ENCODE results near the gene PSMA6.
A peak's percentile ranks its signal among the peaks of the same experiment; 100 is the strongest.
"Not testable (repeated sequence)": the region's sequence is repeated elsewhere in the genome, so short reads cannot be mapped to it uniquely, and the experiment has no call there.

PSMA6 gene

GRCh38 chr14:35248476-35248788, 43.8 kb upstream of the PSMA6 start:
- no peak for TF ChIP-seq CTCF (IDR thresholded peaks at IDR 0.05; ENCODE audit: low read length, missing control alignments)
- no peak overlapping the region for H3K4me3 ChIP-seq (replicated peaks; ENCODE audit: low read depth, low read length)
- DNase-seq (ENCODE audit: low read depth): no peak

- no peak for TF ChIP-seq CTCF (IDR thresholded peaks at IDR 0.05; ENCODE audit: low read length, missing control alignments)
- H3K4me3 ChIP-seq (replicated peaks; ENCODE audit: low read depth, low read length): no peak overlapping the region
- no peak for DNase-seq (ENCODE audit: low read depth)
These were observed 41.9 kb upstream of the PSMA6 start for GRCh38 chr14:35250319-35250718.

- TF ChIP-seq CTCF (IDR thresholded peaks at IDR 0.05; ENCODE audit: low read length, missing control alignments): no peak
- no peak overlapping the region for H3K4me3 ChIP-seq (replicated peaks; ENCODE audit: low read depth, low read length)
- no peak for DNase-seq (ENCODE audit: low read depth)
These were observed 39.7 kb upstream of the PSMA6 start for GRCh38 chr14:35252451-35252868.

- DNase-seq (ENCODE audit: low read depth); H3K4me3 ChIP-seq (replicated peaks; ENCODE audit: low read depth, low read length): not testable (repeated sequence)
These were observed 39.1 kb upstream of the PSMA6 start for GRCh38 chr14:35253056-35253455.

GRCh38 chr14:35254034-35254622, 38.1 kb upstream of the PSMA6 start:
- DNase-seq (ENCODE audit: low read depth); H3K4me3 ChIP-seq (replicated peaks; ENCODE audit: low read depth, low read length): not testable (repeated sequence)

GRCh38 chr14:35254736-35255135, 37.4 kb upstream of the PSMA6 start:
- DNase-seq (ENCODE audit: low read depth): no peak
- no peak for TF ChIP-seq CTCF (IDR thresholded peaks at IDR 0.05; ENCODE audit: low read length, missing control alignments)
- H3K4me3 ChIP-seq (replicated peaks; ENCODE audit: low read depth, low read length): no peak overlapping the region

GRCh38 chr14:35255711-35256110, 36.5 kb upstream of the PSMA6 start:
- H3K4me3 ChIP-seq (replicated peaks; ENCODE audit: low read depth, low read length): no peak overlapping the region
- DNase-seq (ENCODE audit: low read depth): no peak
- TF ChIP-seq CTCF (IDR thresholded peaks at IDR 0.05; ENCODE audit: low read length, missing control alignments): no peak

- DNase-seq (ENCODE audit: low read depth): peak; percentile 74
- TF ChIP-seq CTCF (IDR thresholded peaks at IDR 0.05; ENCODE audit: low read length, missing control alignments): no peak
- H3K4me3 ChIP-seq (replicated peaks; ENCODE audit: low read depth, low read length): no peak overlapping the region
These were observed 34.4 kb upstream of the PSMA6 start for GRCh38 chr14:35257809-35258208.

All from fibroblast of pulmonary artery (primary cell).